Testis (tissue), 3 donors: Measurements from ENCODE around the gene TNFRSF13B. TPM values are rescaled to one million over a fixed set of nuclear protein-coding genes. Genes with fewer than 3 reads are reported as not detected.

ENCODE experiments used
- DNase-seq: peaks from one replicate; pipeline ENCODE4 v3.0.0-alpha.2; 2019
- H3K27ac ChIP-seq, 2 donors: fragments of 200-600 bp; sonication (generic); one replicate each; pipeline ENCODE4 v1.5.1; 2019
- H3K27me3 ChIP-seq: fragments of 200-600 bp; sonication (generic); one replicate; pipeline ENCODE4 v1.5.1; 2019
- H3K36me3 ChIP-seq: fragments of 200-600 bp; sonication (generic); one replicate; pipeline ENCODE4 v1.5.1; 2017; ENCODE audit warnings: low read depth; ENCODE audit errors: missing control alignments
- H3K4me1 ChIP-seq: fragments of 200-600 bp; sonication (generic); one replicate; pipeline ENCODE4 v1.5.1; 2019
- H3K4me3 ChIP-seq, 2 donors: fragments of 200-600 bp; sonication (generic); one replicate each; pipeline ENCODE4 v1.5.1; 2017 to 2019
- H3K9me3 ChIP-seq: fragments of 200-600 bp; sonication (generic); one replicate; pipeline ENCODE4 v1.5.1; 2017
- CTCF ChIP-seq, 3 experiments: fragments of 450-650 bp in 2 of 3; fragments of 200-600 bp in 1 of 3; sonication (generic) in 1 of 3; IDR thresholded peaks; one replicate each; pipeline ENCODE4 v1.5.1; 2016 to 2019; ENCODE audit warnings: antibody characterized with exemption in 3 of 3, mild to moderate bottlenecking in 2 of 3, moderate library complexity in 1 of 3
- POLR2A ChIP-seq: fragments of 450-650 bp; IDR thresholded peaks from one replicate; pipeline ENCODE4 v1.6.1; 2017; ENCODE audit warnings: antibody characterized with exemption, mild to moderate bottlenecking, moderate library complexity
- WGBS, 2 donors: methylation state at CpG; one replicate each; pipeline ENCODE4 v1.1.5; 2018; 5-methylcytosine and 5-hydroxymethylcytosine counted together
- intact Hi-C: fragments of 100-400 bp; cut with DNase I; formaldehyde crosslinking; loops from one replicate; pipeline ENCODE4 v1.15.1; 2023; ENCODE audit warnings: low total_unique reads
- polyA plus RNA-seq: library from polyadenylated mRNA; stranded (reverse); fragments of 350-450 nt; fragmentation: Illumina TruSeq; extraction: RNeasy Lipid Tissue Mini Kit (QIAGEN cat#74804); gene quantifications from one replicate; pipeline ENCODE4 v1.2.3, GENCODE V29; 2014; ENCODE audit warnings: low read depth, low replicate concordance; ENCODE audit not compliant: insufficient read depth
- total RNA-seq, 2 donors: library from RNA; depleted of rRNA; stranded (reverse); fragments of >200 nt; gene quantifications; one replicate each; pipeline ENCODE4 v1.2.3, GENCODE V29; 2016

The TNFRSF13B gene
- total and polyA plus RNA-seq, 3 donors from 2014 or later = 0.59 TPM; not detected in 2

- TF ChIP-seq CTCF (IDR thresholded peaks at IDR 0.05) (no peak), POLR2A (no peak)
- Histone ChIP-seq H3K4me1 (no peaks in the 10 kb centered on the region), H3K36me3 (no peaks in the 10 kb centered on the region), H3K9me3 (no peaks in the 10 kb centered on the region), H3K4me3 (no peak overlapping the region), H3K27ac (no peak overlapping the region), H3K27me3 (no peaks in the 10 kb centered on the region)
- DNase-seq = no peak
- 87% methylated on average over 3 to 9 of the region's 9 CpGs for WGBS, 2 donors
- intact Hi-C loops = no loop called here
Measured at GRCh38 chr17:16931318-16932060, 40.4 kb downstream of the TNFRSF13B start.

GRCh38 chr17:16930571-16931317 is 41.2 kb downstream of the TNFRSF13B start:
- Histone ChIP-seq H3K36me3 (no peaks in the 10 kb centered on the region), H3K9me3 (no peaks in the 10 kb centered on the region), H3K4me1 (no peaks in the 10 kb centered on the region), H3K27ac (no peak overlapping the region), H3K4me3 (no peak overlapping the region), H3K27me3 (no peaks in the 10 kb centered on the region)
- 95% methylated on average over 9 to 13 of the region's 13 CpGs for WGBS, 2 donors
- TF ChIP-seq CTCF (IDR thresholded peaks at IDR 0.05) (no peak), POLR2A (no peak)
- intact Hi-C loops = no loop called here
- DNase-seq = no peak

GRCh38 chr17:16929757-16930520 is 42.0 kb downstream of the TNFRSF13B start:
- Histone ChIP-seq H3K4me1 (no peaks in the 10 kb centered on the region), H3K27me3 (no peaks in the 10 kb centered on the region), H3K27ac (no peak overlapping the region), H3K9me3 (no peaks in the 10 kb centered on the region), H3K4me3 (no peak overlapping the region), H3K36me3 (no peaks in the 10 kb centered on the region)
- TF ChIP-seq CTCF (IDR thresholded peaks at IDR 0.05) (no peak), POLR2A (no peak)
- 87 to 97% methylated on average over 13 to 17 of the region's 17 CpGs for WGBS, 2 donors
- intact Hi-C loops = no loop called here
- DNase-seq = no peak

- Histone ChIP-seq H3K27me3 (no peaks in the 10 kb centered on the region), H3K4me3 (no peak overlapping the region), H3K27ac (no peak overlapping the region), H3K4me1 (no peaks in the 10 kb centered on the region), H3K9me3 (no peaks in the 10 kb centered on the region), H3K36me3 (no peaks in the 10 kb centered on the region)
- intact Hi-C loops = no loop called here
- 85 to 87% methylated on average over 12 of the region's 12 CpGs for WGBS, 2 donors
- DNase-seq = no peak
- TF ChIP-seq CTCF (IDR thresholded peaks at IDR 0.05) = no peak
Measured at GRCh38 chr17:16929035-16929680, 42.8 kb downstream of the TNFRSF13B start.
